Cardiac muscle cell (in vitro differentiated cells and primary cell): ENCODE data around the gene MANBA. TPM values are rescaled to one million over a fixed set of nuclear protein-coding genes. Genes with fewer than 3 reads are reported as not detected.

Source experiments
- DNase-seq, 2 donors: peaks; one replicate each; pipeline versions ENCODE4 v3.0.0 to v3.0.0-alpha.2; 2010 to 2017; ENCODE audit warnings: low read depth in 1 of 2, low spot score in 1 of 2
- H3K27ac ChIP-seq: fragments of 200-600 bp; sonication (generic); 2 replicates; pipeline ENCODE4 v1.5.1; 2016
- H3K27me3 ChIP-seq: fragments of 200-600 bp; sonication (generic); 2 replicates; pipeline ENCODE4 v1.6.0; 2016; ENCODE audit warnings: control low read depth
- H3K36me3 ChIP-seq: fragments of 200-600 bp; sonication (generic); 2 replicates; pipeline ENCODE4 v1.5.1; 2016; ENCODE audit warnings: control low read depth
- H3K4me1 ChIP-seq: fragments of 200-600 bp; sonication (generic); 2 replicates; pipeline ENCODE4 v1.8.1; 2017; ENCODE audit warnings: low read depth, mild to moderate bottlenecking, mixed run types
- H3K4me3 ChIP-seq: fragments of 200-600 bp; sonication (generic); 2 replicates; pipeline ENCODE4 v1.5.1; 2016; ENCODE audit warnings: mild to moderate bottlenecking
- H3K9me3 ChIP-seq: fragments of 200-600 bp; sonication (generic); 2 replicates; pipeline ENCODE4 v1.5.1; 2017; ENCODE audit warnings: low read depth, mild to moderate bottlenecking, control low read depth
- polyA plus RNA-seq: library from polyadenylated mRNA; unstranded; fragments of >200 nt; fragmentation: Nextera tagmentation; extraction: Ambion mirVana; gene quantifications from 2 replicates; pipeline ENCODE4 v1.2.1, GENCODE V29; 2016
- total RNA-seq: library from RNA; depleted of rRNA; stranded (reverse); fragments of >200 nt; gene quantifications from 2 replicates; pipeline ENCODE4 v1.2.3, GENCODE V29; 2016
- TF ChIP-seq, protein P1 (sequence below): IDR thresholded peaks from 2 replicates; pipeline ENCODE4 v1.5.1; 2012; ENCODE audit warnings: low read depth, mild to moderate bottlenecking, low read length

MANBA gene
- total and polyA plus RNA-seq, 2 experiments from 2014 or later: 49.5 to 82.3 TPM

DNA sequence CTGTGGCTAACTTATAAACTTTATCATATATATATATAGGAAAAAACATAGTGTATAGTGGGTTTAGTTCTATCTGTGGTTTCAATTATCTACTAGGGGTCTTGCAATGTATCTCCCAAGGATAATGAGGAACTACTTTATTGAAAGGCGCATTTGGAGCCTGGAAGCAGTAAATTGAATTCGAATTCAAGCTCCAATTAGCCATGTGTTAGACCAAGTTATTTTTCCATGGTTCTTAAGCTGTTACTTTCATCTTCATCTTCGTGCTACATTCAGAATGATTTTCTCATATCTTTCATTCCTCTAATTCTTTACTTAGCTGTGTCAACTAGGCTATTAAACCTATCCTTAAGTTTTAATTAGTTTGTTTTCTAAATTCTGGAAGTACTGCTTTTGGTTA lies 27.2 kb upstream of the MANBA start:
- no peak overlapping the region for H3K27ac ChIP-seq

GRCh38 chr4:102787096-102787881 lies 26.5 kb upstream of the MANBA start:
- Histone ChIP-seq H3K36me3 (peaks cover 5% of the 10 kb centered on the region), H3K4me1 (peaks cover 8% of the 10 kb centered on the region), H3K27me3 (no peaks in the 10 kb centered on the region), H3K27ac (peak overlapping the region; percentile 66), H3K9me3 (no peaks in the 10 kb centered on the region), H3K4me3 (no peak overlapping the region)
- DNase-seq: peak in 1 of 2 donors; percentile 73
- TF ChIP-seq, protein P1, sequence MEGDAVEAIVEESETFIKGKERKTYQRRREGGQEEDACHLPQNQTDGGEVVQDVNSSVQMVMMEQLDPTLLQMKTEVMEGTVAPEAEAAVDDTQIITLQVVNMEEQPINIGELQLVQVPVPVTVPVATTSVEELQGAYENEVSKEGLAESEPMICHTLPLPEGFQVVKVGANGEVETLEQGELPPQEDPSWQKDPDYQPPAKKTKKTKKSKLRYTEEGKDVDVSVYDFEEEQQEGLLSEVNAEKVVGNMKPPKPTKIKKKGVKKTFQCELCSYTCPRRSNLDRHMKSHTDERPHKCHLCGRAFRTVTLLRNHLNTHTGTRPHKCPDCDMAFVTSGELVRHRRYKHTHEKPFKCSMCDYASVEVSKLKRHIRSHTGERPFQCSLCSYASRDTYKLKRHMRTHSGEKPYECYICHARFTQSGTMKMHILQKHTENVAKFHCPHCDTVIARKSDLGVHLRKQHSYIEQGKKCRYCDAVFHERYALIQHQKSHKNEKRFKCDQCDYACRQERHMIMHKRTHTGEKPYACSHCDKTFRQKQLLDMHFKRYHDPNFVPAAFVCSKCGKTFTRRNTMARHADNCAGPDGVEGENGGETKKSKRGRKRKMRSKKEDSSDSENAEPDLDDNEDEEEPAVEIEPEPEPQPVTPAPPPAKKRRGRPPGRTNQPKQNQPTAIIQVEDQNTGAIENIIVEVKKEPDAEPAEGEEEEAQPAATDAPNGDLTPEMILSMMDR: no peak

More for the DNA sequence above, 27.2 kb upstream of the MANBA start:
- Histone ChIP-seq H3K4me1 (peaks cover 8% of the 10 kb centered on the region), H3K9me3 (no peaks in the 10 kb centered on the region), H3K36me3 (peaks cover 5% of the 10 kb centered on the region), H3K27me3 (no peaks in the 10 kb centered on the region), H3K4me3 (no peak overlapping the region)
- TF ChIP-seq, protein P1: no peak
- DNase-seq: no peak

DNA sequence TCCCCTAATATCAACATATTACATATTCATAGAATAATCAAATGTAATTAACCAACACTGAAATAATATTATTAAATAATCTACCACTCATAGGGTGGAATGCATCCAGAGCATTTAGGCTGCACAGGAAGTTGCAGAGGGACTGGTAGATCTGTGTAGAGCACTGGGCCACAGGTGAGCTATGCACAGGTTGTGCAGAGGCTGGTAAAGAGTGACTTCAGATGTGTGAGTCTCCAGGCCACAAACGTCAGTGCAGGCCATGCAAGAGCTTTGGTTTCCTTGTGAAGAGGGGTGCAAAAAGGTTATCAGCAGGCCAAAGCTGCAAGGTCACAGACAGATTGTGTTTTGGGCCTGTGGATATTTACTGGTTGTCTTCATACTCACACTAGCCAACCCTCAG lies 25.5 kb upstream of the MANBA start:
- H3K4me1 ChIP-seq: peaks cover 8% of the 10 kb centered on the region
- no peaks in the 10 kb centered on the region for H3K27me3 ChIP-seq
- no peaks in the 10 kb centered on the region for H3K9me3 ChIP-seq
- H3K27ac ChIP-seq: peak overlapping the region; percentile 66
- DNase-seq: peak in 1 of 2 donors; percentile 2
- H3K36me3 ChIP-seq: peaks cover 4% of the 10 kb centered on the region
- TF ChIP-seq, protein P1: no peak
- no peak overlapping the region for H3K4me3 ChIP-seq

GRCh38 chr4:102783006-102783405 lies 22.2 kb upstream of the MANBA start:
- H3K27ac ChIP-seq: no peak overlapping the region
- no peak overlapping the region for H3K4me3 ChIP-seq
- H3K4me1 ChIP-seq: peaks cover 8% of the 10 kb centered on the region
- no peaks in the 10 kb centered on the region for H3K9me3 ChIP-seq
- no peaks in the 10 kb centered on the region for H3K36me3 ChIP-seq
- TF ChIP-seq, protein P1: no peak
- H3K27me3 ChIP-seq: no peaks in the 10 kb centered on the region
- DNase-seq: no peak

DNA sequence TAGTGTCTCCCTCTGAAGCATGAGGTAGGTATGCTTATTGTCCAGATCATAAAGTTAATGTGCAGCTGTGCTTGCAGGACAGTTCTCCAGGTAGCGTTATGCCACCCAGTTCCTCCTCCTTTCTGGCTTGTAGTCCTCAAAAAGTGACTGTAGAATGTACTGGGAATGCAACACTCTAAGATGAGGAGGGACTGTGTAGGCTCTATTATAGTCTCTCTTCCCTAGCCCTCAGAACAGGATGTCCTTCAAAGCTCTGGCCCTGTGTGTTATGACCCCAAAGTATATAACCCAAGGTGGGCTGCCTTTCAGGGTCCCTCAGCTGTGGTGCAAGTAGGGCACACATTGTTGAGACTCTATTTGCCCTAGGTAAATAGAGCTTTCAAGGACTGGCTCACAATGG lies 20.8 kb upstream of the MANBA start:
- H3K4me3 ChIP-seq: no peak overlapping the region
- no peaks in the 10 kb centered on the region for H3K36me3 ChIP-seq
- no peaks in the 10 kb centered on the region for H3K27me3 ChIP-seq
- H3K27ac ChIP-seq: no peak overlapping the region
- H3K9me3 ChIP-seq: no peaks in the 10 kb centered on the region
- DNase-seq: no peak
- peaks cover 7% of the 10 kb centered on the region for H3K4me1 ChIP-seq
- TF ChIP-seq, protein P1: no peak
